ENCODE measurements around the gene MAEA.

Gene MAEA

DNA sequence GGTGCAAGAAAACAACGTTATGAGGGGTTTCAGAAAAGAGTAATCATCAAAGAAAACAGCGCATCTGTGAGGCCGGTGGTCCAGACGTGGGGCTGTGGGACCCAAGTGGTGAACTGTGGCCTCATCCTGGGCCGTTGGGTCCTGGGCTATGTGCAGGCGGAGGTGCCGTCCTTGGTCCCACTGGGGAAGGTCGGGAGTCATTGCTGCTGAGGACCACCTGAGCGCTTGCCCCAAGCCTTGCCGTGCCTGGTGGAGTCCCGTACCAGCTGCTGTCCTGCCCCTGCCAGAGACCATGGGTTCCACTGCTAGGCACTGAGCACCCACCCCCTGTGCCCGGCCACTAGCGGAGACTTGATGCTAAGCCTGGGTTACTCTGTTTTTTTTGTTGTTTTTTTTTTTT, 31.8 kb downstream of the MAEA start:
- peaks cover 22% of the 10 kb centered on the region for H3K79me2 ChIP-seq (ENCODE audit: insufficient read depth, low read length)
- ATAC-seq (ENCODE audit: insufficient read depth, low read depth) = no peak
- H3K9ac ChIP-seq (ENCODE audit: low read depth, low read length) = no peak overlapping the region
- H3K4me3 ChIP-seq (ENCODE audit: low read depth in 1 of 2, low read length in 2 of 2) = no peak overlapping the region
- TF ChIP-seq, protein P1, sequence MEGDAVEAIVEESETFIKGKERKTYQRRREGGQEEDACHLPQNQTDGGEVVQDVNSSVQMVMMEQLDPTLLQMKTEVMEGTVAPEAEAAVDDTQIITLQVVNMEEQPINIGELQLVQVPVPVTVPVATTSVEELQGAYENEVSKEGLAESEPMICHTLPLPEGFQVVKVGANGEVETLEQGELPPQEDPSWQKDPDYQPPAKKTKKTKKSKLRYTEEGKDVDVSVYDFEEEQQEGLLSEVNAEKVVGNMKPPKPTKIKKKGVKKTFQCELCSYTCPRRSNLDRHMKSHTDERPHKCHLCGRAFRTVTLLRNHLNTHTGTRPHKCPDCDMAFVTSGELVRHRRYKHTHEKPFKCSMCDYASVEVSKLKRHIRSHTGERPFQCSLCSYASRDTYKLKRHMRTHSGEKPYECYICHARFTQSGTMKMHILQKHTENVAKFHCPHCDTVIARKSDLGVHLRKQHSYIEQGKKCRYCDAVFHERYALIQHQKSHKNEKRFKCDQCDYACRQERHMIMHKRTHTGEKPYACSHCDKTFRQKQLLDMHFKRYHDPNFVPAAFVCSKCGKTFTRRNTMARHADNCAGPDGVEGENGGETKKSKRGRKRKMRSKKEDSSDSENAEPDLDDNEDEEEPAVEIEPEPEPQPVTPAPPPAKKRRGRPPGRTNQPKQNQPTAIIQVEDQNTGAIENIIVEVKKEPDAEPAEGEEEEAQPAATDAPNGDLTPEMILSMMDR (IDR thresholded peaks at IDR 0.05; ENCODE audit: borderline replicate concordance, extremely low read depth, low read length, poor library complexity, severe bottlenecking) = no peak
- no peak for TF ChIP-seq EZH2 (IDR thresholded peaks at IDR 0.05; ENCODE audit: borderline replicate concordance, low read depth, low read length, severe bottlenecking)
- no peak for DNase-seq
- H3K27ac ChIP-seq (ENCODE audit: low read length) = no peak overlapping the region
- no peak overlapping the region for H2AFZ ChIP-seq (ENCODE audit: low read depth, low read length)
- H3K27me3 ChIP-seq (ENCODE audit: insufficient read depth, low read length, poor library complexity) = no peaks in the 10 kb centered on the region
- no peak overlapping the region for H3K4me2 ChIP-seq (ENCODE audit: insufficient read depth, low read length)
- H3K36me3 ChIP-seq (ENCODE audit: insufficient read depth, low read length) = peaks cover 81% of the 10 kb centered on the region
- no peaks in the 10 kb centered on the region for H3K9me3 ChIP-seq (ENCODE audit: insufficient read depth, low read length, severe bottlenecking)
- no peaks in the 10 kb centered on the region for H3K4me1 ChIP-seq (ENCODE audit: insufficient read depth, low read length)
- H4K20me1 ChIP-seq (ENCODE audit: insufficient read depth, low read length) = peaks cover 41% of the 10 kb centered on the region

DNA sequence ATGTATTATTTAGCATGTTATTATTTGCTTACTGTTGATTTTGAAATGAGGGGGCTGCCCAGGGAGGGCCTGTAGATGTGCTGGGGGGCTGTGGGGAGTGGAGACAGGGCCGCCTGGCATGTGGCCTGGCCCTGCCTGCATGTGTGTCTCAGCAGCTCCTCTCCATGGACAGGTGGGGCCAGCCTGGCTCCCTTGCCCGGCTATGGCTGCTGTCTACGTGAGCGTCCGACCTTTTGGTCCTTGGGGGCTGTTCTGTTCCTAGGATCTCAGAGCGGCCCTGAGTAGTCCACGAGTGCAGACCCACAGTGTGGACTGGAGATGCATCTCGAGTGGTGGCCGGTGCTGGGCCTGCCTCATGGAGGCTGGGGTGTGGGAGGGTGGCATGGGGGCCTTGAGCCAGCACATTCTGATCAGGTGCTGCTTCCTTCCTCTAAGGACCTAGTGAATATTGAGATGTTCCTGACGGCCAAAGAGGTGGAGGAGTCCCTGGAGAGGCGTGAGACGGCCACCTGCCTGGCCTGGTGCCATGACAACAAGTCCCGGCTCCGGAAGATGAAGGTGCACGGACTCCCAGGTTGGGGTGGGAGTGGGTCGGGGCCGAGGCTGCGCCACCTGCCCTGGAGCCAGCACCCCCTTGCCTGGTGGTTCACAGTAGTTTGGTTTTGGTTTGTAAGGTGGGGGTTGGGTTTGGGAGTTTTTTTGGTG, 32.4 kb downstream of the MAEA start:
- H3K36me3 ChIP-seq (ENCODE audit: insufficient read depth, low read length) = peaks cover 84% of the 10 kb centered on the region
- no peak for DNase-seq

DNA sequence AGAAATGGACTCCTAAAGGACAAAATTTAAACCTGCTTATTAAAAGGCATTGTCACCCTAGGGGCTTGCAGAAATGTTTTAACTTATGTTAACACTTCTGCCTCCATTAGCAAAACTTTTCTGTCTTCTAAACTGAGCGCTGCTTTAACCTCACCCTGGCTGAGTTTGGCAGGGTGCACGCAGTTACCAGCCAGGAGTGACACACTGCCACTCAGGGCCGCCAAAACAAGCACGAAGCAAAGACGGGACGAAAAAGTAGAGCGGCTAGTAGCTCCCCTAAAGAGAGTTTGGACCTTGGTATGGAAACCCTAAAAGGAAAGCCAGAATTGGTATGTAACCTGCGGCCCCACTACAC, 33.6 kb downstream of the MAEA start:
- H3K4me3 ChIP-seq (ENCODE audit: low read depth in 1 of 2, low read length in 2 of 2) = no peak overlapping the region
- H4K20me1 ChIP-seq (ENCODE audit: insufficient read depth, low read length) = peaks cover 39% of the 10 kb centered on the region
- H3K4me1 ChIP-seq (ENCODE audit: insufficient read depth, low read length) = no peaks in the 10 kb centered on the region
- no peak for TF ChIP-seq EZH2 (IDR thresholded peaks at IDR 0.05; ENCODE audit: borderline replicate concordance, low read depth, low read length, severe bottlenecking)
- TF ChIP-seq, protein P1 (IDR thresholded peaks at IDR 0.05; ENCODE audit: borderline replicate concordance, extremely low read depth, low read length, poor library complexity, severe bottlenecking) = no peak
- H3K9ac ChIP-seq (ENCODE audit: low read depth, low read length) = no peak overlapping the region
- no peak for DNase-seq
- no peak overlapping the region for H3K4me2 ChIP-seq (ENCODE audit: insufficient read depth, low read length)
- no peak overlapping the region for H2AFZ ChIP-seq (ENCODE audit: low read depth, low read length)
- peaks cover 20% of the 10 kb centered on the region for H3K79me2 ChIP-seq (ENCODE audit: insufficient read depth, low read length)
- no peak for ATAC-seq (ENCODE audit: insufficient read depth, low read depth)
- no peak overlapping the region for H3K27ac ChIP-seq (ENCODE audit: low read length)
- H3K9me3 ChIP-seq (ENCODE audit: insufficient read depth, low read length, severe bottlenecking) = no peaks in the 10 kb centered on the region
- H3K36me3 ChIP-seq (ENCODE audit: insufficient read depth, low read length) = peaks cover 84% of the 10 kb centered on the region
- no peaks in the 10 kb centered on the region for H3K27me3 ChIP-seq (ENCODE audit: insufficient read depth, low read length, poor library complexity)

More for the DNA sequence above, 32.4 kb downstream of the MAEA start:
- TF ChIP-seq, protein P1 (IDR thresholded peaks at IDR 0.05; ENCODE audit: borderline replicate concordance, extremely low read depth, low read length, poor library complexity, severe bottlenecking) = no peak
- no peak for TF ChIP-seq EZH2 (IDR thresholded peaks at IDR 0.05; ENCODE audit: borderline replicate concordance, low read depth, low read length, severe bottlenecking)
- H3K4me3 ChIP-seq (ENCODE audit: low read depth in 1 of 2, low read length in 2 of 2) = no peak overlapping the region
- H3K4me1 ChIP-seq (ENCODE audit: insufficient read depth, low read length) = no peaks in the 10 kb centered on the region
- no peaks in the 10 kb centered on the region for H3K9me3 ChIP-seq (ENCODE audit: insufficient read depth, low read length, severe bottlenecking)
- no peak overlapping the region for H3K9ac ChIP-seq (ENCODE audit: low read depth, low read length)
- ATAC-seq (ENCODE audit: insufficient read depth, low read depth) = no peak
- no peak overlapping the region for H2AFZ ChIP-seq (ENCODE audit: low read depth, low read length)
- H4K20me1 ChIP-seq (ENCODE audit: insufficient read depth, low read length) = peaks cover 40% of the 10 kb centered on the region
- peaks cover 22% of the 10 kb centered on the region for H3K79me2 ChIP-seq (ENCODE audit: insufficient read depth, low read length)
- H3K27ac ChIP-seq (ENCODE audit: low read length) = no peak overlapping the region
- H3K27me3 ChIP-seq (ENCODE audit: insufficient read depth, low read length, poor library complexity) = no peaks in the 10 kb centered on the region
- no peak overlapping the region for H3K4me2 ChIP-seq (ENCODE audit: insufficient read depth, low read length)
